K562 (cell line): Measurements from ENCODE around the gene RNF187. TPM values are rescaled to one million over a fixed set of nuclear protein-coding genes. Genes with fewer than 3 reads are reported as not detected.

Experiments used
- CREB1 ChIP-seq, 2 experiments: sonication (generic) in 1 of 2; formaldehyde crosslinking in 1 of 2; IDR thresholded peaks; 2 replicates each; pipeline versions ENCODE4 v1.6.1 to v1.8.0; 2012 to 2022; ENCODE audit warnings: inconsistent platforms in 1 of 2, mild to moderate bottlenecking in 1 of 2, missing genetic modification reagents in 1 of 2, moderate library complexity in 1 of 2
- CTCFL ChIP-seq: IDR thresholded peaks from 2 replicates; pipeline ENCODE4 v1.6.1; 2011; ENCODE audit warnings: borderline replicate concordance, low read depth, mild to moderate bottlenecking, moderate library complexity, low read length; ENCODE audit not compliant: insufficient read depth, poor library complexity, severe bottlenecking
- HDAC2 ChIP-seq: fragments of 450-650 bp; IDR thresholded peaks from 2 replicates; pipeline ENCODE4 v1.6.1; 2016; ENCODE audit warnings: mild to moderate bottlenecking
- HNRNPLL ChIP-seq: fragments of 200-400 bp; formaldehyde crosslinking; IDR thresholded peaks from 2 replicates; pipeline ENCODE4 v1.6.1; 2017; ENCODE audit warnings: low read length, low read depth, mild to moderate bottlenecking; ENCODE audit not compliant: poor library complexity, severe bottlenecking
- KHSRP ChIP-seq: fragments of 450-650 bp; IDR thresholded peaks from 2 replicates; pipeline ENCODE4 v1.6.1; 2017
- PCBP1 ChIP-seq: fragments of 200-400 bp; formaldehyde crosslinking; IDR thresholded peaks from 2 replicates; pipeline ENCODE4 v1.6.1; 2018; ENCODE audit warnings: mild to moderate bottlenecking, low read depth, low read length; ENCODE audit not compliant: poor library complexity, severe bottlenecking
- RBM34 ChIP-seq: fragments of 200-400 bp; formaldehyde crosslinking; IDR thresholded peaks from 2 replicates; pipeline ENCODE4 v1.6.1; 2018; ENCODE audit warnings: low read length, borderline replicate concordance; ENCODE audit not compliant: insufficient read depth
- RFX5 ChIP-seq: IDR thresholded peaks from 2 replicates; pipeline ENCODE4 v1.6.1; 2011; ENCODE audit warnings: low read depth, mild to moderate bottlenecking, improper control_type of control experiment, low read length
- SAFB2 ChIP-seq: fragments of 200-400 bp; formaldehyde crosslinking; IDR thresholded peaks from 2 replicates; pipeline ENCODE4 v1.6.1; 2018; ENCODE audit warnings: borderline replicate concordance, low read length, low read depth, moderate library complexity; ENCODE audit not compliant: severe bottlenecking
- SMARCC2 ChIP-seq: fragments of 450-650 bp; IDR thresholded peaks from 2 replicates; pipeline ENCODE4 v1.6.1; 2017; ENCODE audit warnings: antibody characterized with exemption, moderate library complexity, mild to moderate bottlenecking, low read depth
- STAT5A ChIP-seq: IDR thresholded peaks from 2 replicates; pipeline ENCODE4 v1.6.1; 2012; ENCODE audit warnings: low read length, inconsistent platforms, borderline replicate concordance
- SUPT5H ChIP-seq: fragments of 450-650 bp; IDR thresholded peaks from 2 replicates; pipeline ENCODE4 v1.6.1; 2016
- THRB ChIP-seq: fragments of 450-650 bp; formaldehyde crosslinking; conservative IDR thresholded peaks from 2 replicates; pipeline ENCODE4 v1.4.0; 2022; ENCODE audit warnings: mild to moderate bottlenecking, missing genetic modification characterization
- TOE1 ChIP-seq, 2 experiments: fragments of 450-650 bp in 1 of 2; sonication (generic) in 1 of 2; formaldehyde crosslinking in 1 of 2; IDR thresholded peaks; 2 replicates each; pipeline versions ENCODE4 v1.7.1 to v1.8.0; 2016 to 2022; ENCODE audit warnings: borderline replicate concordance in 2 of 2, mild to moderate bottlenecking in 2 of 2, antibody characterized with exemption in 1 of 2, inconsistent platforms in 1 of 2, low read depth in 1 of 2, missing genetic modification reagents in 1 of 2, moderate library complexity in 1 of 2
- ZBTB17 ChIP-seq: fragments of 450-650 bp; formaldehyde crosslinking; IDR thresholded peaks from 2 replicates; pipeline ENCODE4 v1.4.0; 2020; ENCODE audit warnings: mild to moderate bottlenecking
- ZBTB26 ChIP-seq: fragments of 450-650 bp; formaldehyde crosslinking; IDR thresholded peaks from 2 replicates; pipeline ENCODE4 v1.4.0; 2022; ENCODE audit warnings: missing genetic modification characterization
- ZBTB7A ChIP-seq: IDR thresholded peaks from 2 replicates; pipeline ENCODE4 v1.6.1; 2011; ENCODE audit warnings: low read depth, mild to moderate bottlenecking, low read length, moderate library complexity, borderline replicate concordance; ENCODE audit not compliant: control insufficient read depth
- ZFP1 ChIP-seq: fragments of 450-650 bp; formaldehyde crosslinking; IDR thresholded peaks from 2 replicates; pipeline ENCODE4 v1.4.0; 2020; ENCODE audit warnings: mild to moderate bottlenecking, mixed read lengths
- ZNF277 ChIP-seq: fragments of 250-450 bp; sonication (Bioruptor Pico); IDR thresholded peaks from 2 replicates; pipeline ENCODE4 v1.8.0; 2022; ENCODE audit warnings: inconsistent platforms, mild to moderate bottlenecking, moderate library complexity, borderline replicate concordance
- ZNF324 ChIP-seq: fragments of 250-450 bp; sonication (Bioruptor Pico); IDR thresholded peaks from 2 replicates; pipeline ENCODE4 v1.4.0; 2020; ENCODE audit warnings: mild to moderate bottlenecking
- ZNF445 ChIP-seq: fragments of 250-450 bp; sonication (Bioruptor Pico); IDR thresholded peaks from 2 replicates; pipeline ENCODE4 v1.4.0; 2020; ENCODE audit warnings: low read depth, mild to moderate bottlenecking, moderate library complexity
- polyA plus RNA-seq, 8 experiments: library from polyadenylated mRNA; depleted of rRNA in 4 of 8; stranded (reverse) in 5 of 8; unstranded in 3 of 8; fragments of >200 nt; fragmentation: Nextera tagmentation in 2 of 8; fragmentation: Illumina TruSeq in 1 of 8; extraction: Ambion mirVana in 2 of 8; extraction: Trizol in 1 of 8; gene quantifications; 2 replicates each; pipeline versions ENCODE4 v1.2.1 to v1.2.3, GENCODE V29; 2011 to 2014; ENCODE audit warnings: inconsistent platforms in 1 of 8, missing spikeins in 1 of 8
- total RNA-seq, 7 experiments: library from RNA; depleted of rRNA in 6 of 7; stranded (reverse); fragments of >200 nt in 6 of 7; fragmentation: Illumina TruSeq in 2 of 7; extraction: Trizol in 2 of 7; gene quantifications; 2 replicates each; pipeline versions ENCODE4 v1.2.1 to v1.2.3, GENCODE V29; 2011 to 2021; ENCODE audit warnings: low replicate concordance in 1 of 7

Gene RNF187
- total and polyA plus RNA-seq, 9 of the 15 experiments (the other 6 are each of a cell fraction or from before 2014, with no cell fraction given): 2.3 to 119 (median 41.9) TPM

- TF ChIP-seq RFX5 (no peak), ZBTB17 (CRISPR knock-in tag) (peak; percentile 65; the same call in 1 of the 2 replicates), ZBTB26 (CRISPR knock-in tag) (no peak), ZNF277 (CRISPR knock-in tag) (no peak), CREB1 (IDR thresholded peaks at IDR 0.05) (peak; percentile 92), CREB1 (CRISPR knock-in tag; IDR thresholded peaks at IDR 0.05) (peak; percentile 96), ZBTB7A (peak; percentile 23; the same call in 1 of the 2 replicates), PCBP1 (peak; percentile 44), SMARCC2 (no peak), ZNF324 (CRISPR knock-in tag) (no peak), KHSRP (peak; percentile 68; the same call in 1 of the 2 replicates), THRB (peak; percentile 61), SAFB2 (no peak), SUPT5H (peak; percentile 64), TOE1 (IDR thresholded peaks at IDR 0.05; ENCODE audit: borderline replicate concordance) (peak; percentile 99), TOE1 (CRISPR knock-in tag; IDR thresholded peaks at IDR 0.05; ENCODE audit: borderline replicate concordance, low read depth) (peak; percentile 98), STAT5A (no peak), HDAC2 (peak; percentile 94), ZFP1 (CRISPR knock-in tag) (no peak), CTCFL (no peak), HNRNPLL (peak; percentile 69), ZNF445 (no peak), RBM34 (no peak)
Observed at GRCh38 chr1:228486596-228487335, 416 bp upstream of the RNF187 start (continued).
